ENCODE measurements around the gene ACTC1.
A peak's percentile ranks its signal among the peaks of the same experiment; 100 is the strongest.

The ACTC1 gene

DNA sequence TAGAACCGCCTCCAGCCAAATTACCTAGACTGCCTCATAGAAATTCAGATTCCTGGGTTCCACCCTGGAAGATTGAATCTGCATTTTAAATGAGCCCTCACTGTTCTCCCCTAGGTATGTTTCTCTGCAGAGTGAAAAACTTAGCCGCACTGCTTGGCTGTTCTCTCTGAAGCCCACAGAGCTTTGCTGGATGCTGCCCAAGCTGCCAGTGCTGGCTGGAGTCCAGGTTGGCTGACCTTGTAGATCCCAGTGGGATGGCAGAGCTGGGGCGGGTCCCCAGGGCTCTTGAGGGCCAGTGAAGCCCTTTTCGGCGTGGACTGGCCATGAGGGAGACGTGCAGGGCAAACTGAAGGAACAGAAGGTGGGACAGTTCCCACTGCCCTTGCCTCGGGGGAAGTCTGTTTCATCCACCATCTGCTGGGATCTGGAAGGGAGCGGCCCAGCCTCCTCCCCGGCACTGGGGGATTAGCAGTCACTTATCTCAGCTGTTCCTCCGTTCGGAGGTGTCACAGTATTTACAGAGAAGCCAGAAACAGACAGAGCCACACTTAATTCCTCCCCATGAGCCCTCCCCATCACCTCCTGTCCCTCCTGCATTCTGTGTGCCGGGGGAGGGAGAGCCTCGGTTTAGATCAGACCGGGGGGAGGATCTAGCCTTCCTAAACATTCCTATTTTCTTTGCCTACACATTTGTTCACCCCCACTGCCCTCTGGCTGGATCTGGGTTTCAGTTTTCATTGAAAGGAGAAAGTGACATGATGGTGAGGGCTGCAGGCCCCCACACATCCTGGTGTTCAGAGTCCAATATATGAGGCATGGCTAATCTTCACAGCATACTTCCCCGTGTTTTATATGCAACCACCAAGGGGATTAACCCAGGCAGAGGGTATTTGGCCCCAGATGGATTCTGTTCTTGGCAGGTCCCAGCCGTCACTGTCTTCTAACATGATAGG, 4.1 kb upstream of the ACTC1 start:
- Histone ChIP-seq H3K36me3 (ENCODE audit: control insufficient read depth in 2 of 2, insufficient read depth in 1 of 2, low read length in 2 of 2) (no peaks in the 10 kb centered on the region), H3K4me3 (ENCODE audit: low read depth, low read length) (no peak overlapping the region), H3K4me1 (ENCODE audit: control insufficient read depth, insufficient read depth, low read length) (no peaks in the 10 kb centered on the region), H3K27ac (ENCODE audit: extremely low read depth, low read depth, low read length) (no peak overlapping the region), H3K9me3 (ENCODE audit: control insufficient read depth, insufficient read depth, low read depth, low read length) (no peaks in the 10 kb centered on the region)
- POLR2A ChIA-PET: no interaction called here
- CTCF ChIA-PET: no interaction called here
- no peak for TF ChIP-seq HOXC10 (CRISPR knock-in tag; IDR thresholded peaks at IDR 0.05)
- 0 out of 2 replicates have a peak, but pooled peaks have one; percentile 39 for TF ChIP-seq ZNF398 (tag by site-specific recombination; IDR thresholded peaks at IDR 0.05)
- no peak for TF ChIP-seq ZNF19 (tag by site-specific recombination; IDR thresholded peaks at IDR 0.05; ENCODE audit: low read depth)
- TF ChIP-seq EGR2 (tag by site-specific recombination; IDR thresholded peaks at IDR 0.05; ENCODE audit: low read depth): peak; percentile 63; the same call in 1 of the 2 replicates
- TF ChIP-seq GLIS1 (tag by site-specific recombination; IDR thresholded peaks at IDR 0.05): peak; percentile 56
- no peak for TF ChIP-seq OVOL3 (tag by site-specific recombination; IDR thresholded peaks at IDR 0.05)
- TF ChIP-seq ZBTB20 (tag by site-specific recombination; IDR thresholded peaks at IDR 0.05): peak; percentile 72
- TF ChIP-seq ZNF549 (tag by site-specific recombination; IDR thresholded peaks at IDR 0.05): peak; percentile 85
- peak; percentile 70 for TF ChIP-seq WT1 (tag by site-specific recombination; IDR thresholded peaks at IDR 0.05)
- TF ChIP-seq, protein P1, sequence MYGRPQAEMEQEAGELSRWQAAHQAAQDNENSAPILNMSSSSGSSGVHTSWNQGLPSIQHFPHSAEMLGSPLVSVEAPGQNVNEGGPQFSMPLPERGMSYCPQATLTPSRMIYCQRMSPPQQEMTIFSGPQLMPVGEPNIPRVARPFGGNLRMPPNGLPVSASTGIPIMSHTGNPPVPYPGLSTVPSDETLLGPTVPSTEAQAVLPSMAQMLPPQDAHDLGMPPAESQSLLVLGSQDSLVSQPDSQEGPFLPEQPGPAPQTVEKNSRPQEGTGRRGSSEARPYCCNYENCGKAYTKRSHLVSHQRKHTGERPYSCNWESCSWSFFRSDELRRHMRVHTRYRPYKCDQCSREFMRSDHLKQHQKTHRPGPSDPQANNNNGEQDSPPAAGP (tag by site-specific recombination; IDR thresholded peaks at IDR 0.05): no peak
- TF ChIP-seq ZBTB17 (tag by site-specific recombination; IDR thresholded peaks at IDR 0.05): 0 out of 2 replicates have a peak, but pooled peaks have one; percentile 26
- no peak for TF ChIP-seq ZNF114 (tag by site-specific recombination; IDR thresholded peaks at IDR 0.05)
- TF ChIP-seq PATZ1 (tag by site-specific recombination; IDR thresholded peaks at IDR 0.05): no peak
- no peak for TF ChIP-seq ZNF2 (tag by site-specific recombination; IDR thresholded peaks at IDR 0.05)
- TF ChIP-seq ZSCAN23 (tag by site-specific recombination; IDR thresholded peaks at IDR 0.05): no peak
- no peak for TF ChIP-seq ZSCAN18 (tag by site-specific recombination; IDR thresholded peaks at IDR 0.05)
- TF ChIP-seq ZNF174 (tag by site-specific recombination; IDR thresholded peaks at IDR 0.05): no peak
- TF ChIP-seq ZSCAN16 (tag by site-specific recombination; IDR thresholded peaks at IDR 0.05): no peak
- TF ChIP-seq CTCF (tag by site-specific recombination; IDR thresholded peaks at IDR 0.05): no peak
- TF ChIP-seq ZFP3 (tag by site-specific recombination; IDR thresholded peaks at IDR 0.05; ENCODE audit: low read depth): no peak
- TF ChIP-seq ZNF335 (tag by site-specific recombination; conservative IDR thresholded peaks at IDR 0.05): 0 out of 2 replicates have a peak, but pooled peaks have one; percentile 23
- no peak for TF ChIP-seq ZNF16 (tag by site-specific recombination; IDR thresholded peaks at IDR 0.05; ENCODE audit: low read depth)
- TF ChIP-seq ZNF488 (tag by site-specific recombination; IDR thresholded peaks at IDR 0.05): no peak
- TF ChIP-seq, protein P2, sequence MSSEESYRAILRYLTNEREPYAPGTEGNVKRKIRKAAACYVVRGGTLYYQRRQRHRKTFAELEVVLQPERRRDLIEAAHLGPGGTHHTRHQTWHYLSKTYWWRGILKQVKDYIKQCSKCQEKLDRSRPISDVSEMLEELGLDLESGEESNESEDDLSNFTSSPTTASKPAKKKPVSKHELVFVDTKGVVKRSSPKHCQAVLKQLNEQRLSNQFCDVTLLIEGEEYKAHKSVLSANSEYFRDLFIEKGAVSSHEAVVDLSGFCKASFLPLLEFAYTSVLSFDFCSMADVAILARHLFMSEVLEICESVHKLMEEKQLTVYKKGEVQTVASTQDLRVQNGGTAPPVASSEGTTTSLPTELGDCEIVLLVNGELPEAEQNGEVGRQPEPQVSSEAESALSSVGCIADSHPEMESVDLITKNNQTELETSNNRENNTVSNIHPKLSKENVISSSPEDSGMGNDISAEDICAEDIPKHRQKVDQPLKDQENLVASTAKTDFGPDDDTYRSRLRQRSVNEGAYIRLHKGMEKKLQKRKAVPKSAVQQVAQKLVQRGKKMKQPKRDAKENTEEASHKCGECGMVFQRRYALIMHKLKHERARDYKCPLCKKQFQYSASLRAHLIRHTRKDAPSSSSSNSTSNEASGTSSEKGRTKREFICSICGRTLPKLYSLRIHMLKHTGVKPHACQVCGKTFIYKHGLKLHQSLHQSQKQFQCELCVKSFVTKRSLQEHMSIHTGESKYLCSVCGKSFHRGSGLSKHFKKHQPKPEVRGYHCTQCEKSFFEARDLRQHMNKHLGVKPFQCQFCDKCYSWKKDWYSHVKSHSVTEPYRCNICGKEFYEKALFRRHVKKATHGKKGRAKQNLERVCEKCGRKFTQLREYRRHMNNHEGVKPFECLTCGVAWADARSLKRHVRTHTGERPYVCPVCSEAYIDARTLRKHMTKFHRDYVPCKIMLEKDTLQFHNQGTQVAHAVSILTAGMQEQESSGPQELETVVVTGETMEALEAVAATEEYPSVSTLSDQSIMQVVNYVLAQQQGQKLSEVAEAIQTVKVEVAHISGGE (tag by site-specific recombination; conservative IDR thresholded peaks at IDR 0.05; ENCODE audit: low read depth): no peak

Data from HEK293 (cell line).